ENCODE results near the gene CEP112. TPM values are rescaled to one million over a fixed set of nuclear protein-coding genes. Genes with fewer than 3 reads are reported as not detected.

Gene CEP112
- total RNA-seq, 6 experiments from 2014 or later, result 5.3 to 7.7 (median 6.9) TPM

DNA sequence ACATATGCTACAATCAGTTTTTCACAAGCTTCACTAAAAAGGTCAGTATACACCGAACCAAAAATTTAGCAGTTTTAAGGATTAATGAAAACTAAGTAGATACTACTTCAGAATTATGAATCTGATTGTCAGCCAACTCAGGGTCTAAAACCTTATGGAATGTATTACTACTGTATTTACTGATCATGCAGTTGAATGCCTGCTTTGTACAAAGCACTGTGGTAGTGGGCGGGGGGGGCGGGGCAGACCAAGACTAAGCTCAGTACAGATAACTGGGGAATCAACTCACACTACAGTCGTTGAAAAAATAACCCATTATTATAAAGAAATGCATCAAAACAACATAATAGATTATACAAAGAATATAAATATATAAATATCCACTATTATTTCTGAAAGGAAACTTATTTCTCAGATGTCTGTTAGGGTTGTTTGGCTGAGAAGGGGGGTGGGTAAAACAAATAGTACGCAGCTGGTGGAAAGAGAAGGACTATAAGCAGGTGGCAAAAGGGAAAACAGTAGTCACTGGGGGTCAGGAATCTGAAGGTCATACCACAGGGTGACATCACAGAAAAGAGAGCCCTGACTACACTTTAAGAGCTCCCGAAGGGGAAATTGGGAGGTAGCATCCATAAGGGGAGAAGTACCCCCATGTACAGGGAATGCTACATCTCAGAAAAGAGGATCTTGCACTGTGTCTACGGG lies 521.1 kb downstream of the CEP112 start:
- no peak for DNase-seq
- TF ChIP-seq, protein P1, sequence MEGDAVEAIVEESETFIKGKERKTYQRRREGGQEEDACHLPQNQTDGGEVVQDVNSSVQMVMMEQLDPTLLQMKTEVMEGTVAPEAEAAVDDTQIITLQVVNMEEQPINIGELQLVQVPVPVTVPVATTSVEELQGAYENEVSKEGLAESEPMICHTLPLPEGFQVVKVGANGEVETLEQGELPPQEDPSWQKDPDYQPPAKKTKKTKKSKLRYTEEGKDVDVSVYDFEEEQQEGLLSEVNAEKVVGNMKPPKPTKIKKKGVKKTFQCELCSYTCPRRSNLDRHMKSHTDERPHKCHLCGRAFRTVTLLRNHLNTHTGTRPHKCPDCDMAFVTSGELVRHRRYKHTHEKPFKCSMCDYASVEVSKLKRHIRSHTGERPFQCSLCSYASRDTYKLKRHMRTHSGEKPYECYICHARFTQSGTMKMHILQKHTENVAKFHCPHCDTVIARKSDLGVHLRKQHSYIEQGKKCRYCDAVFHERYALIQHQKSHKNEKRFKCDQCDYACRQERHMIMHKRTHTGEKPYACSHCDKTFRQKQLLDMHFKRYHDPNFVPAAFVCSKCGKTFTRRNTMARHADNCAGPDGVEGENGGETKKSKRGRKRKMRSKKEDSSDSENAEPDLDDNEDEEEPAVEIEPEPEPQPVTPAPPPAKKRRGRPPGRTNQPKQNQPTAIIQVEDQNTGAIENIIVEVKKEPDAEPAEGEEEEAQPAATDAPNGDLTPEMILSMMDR (IDR thresholded peaks at IDR 0.05), result no peak
- Mint-ChIP-seq H3K4me1 (ENCODE audit: low read depth) (no peaks in the 10 kb centered on the region), H3K9me3 (no peaks in the 10 kb centered on the region), H3K4me3 (no peak overlapping the region), H3K36me3 (ENCODE audit: low read depth) (no peaks in the 10 kb centered on the region), H3K27ac (no peak overlapping the region), H3K27me3 (ENCODE audit: insufficient read depth) (no peaks in the 10 kb centered on the region; the same call in 1 of the 2 replicates)

DNA sequence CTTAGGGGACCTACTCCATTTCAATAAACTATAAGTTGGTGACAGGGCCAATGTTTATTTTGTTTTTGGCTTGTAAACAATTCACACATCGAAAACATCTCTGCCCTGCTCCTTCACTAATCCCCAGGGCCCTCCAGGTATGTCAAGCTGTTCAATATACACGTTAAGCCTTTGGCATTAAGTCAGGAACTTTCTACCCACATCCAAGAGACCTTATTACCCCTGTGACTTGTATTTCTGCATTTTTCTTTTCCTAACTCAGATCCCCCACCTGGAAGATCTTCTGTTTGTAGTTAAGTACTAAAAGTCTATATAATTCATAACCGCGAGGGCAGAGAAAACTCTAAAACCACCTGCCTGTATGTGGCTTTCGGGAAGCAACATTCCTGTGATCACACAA lies 523.7 kb downstream of the CEP112 start:
- Mint-ChIP-seq H3K4me1 (ENCODE audit: low read depth) (no peaks in the 10 kb centered on the region), H3K36me3 (ENCODE audit: low read depth) (no peaks in the 10 kb centered on the region; the same call in 1 of the 2 replicates), H3K9me3 (no peaks in the 10 kb centered on the region), H3K27me3 (ENCODE audit: insufficient read depth) (peaks cover 1% of the 10 kb centered on the region), H3K4me3 (no peak overlapping the region), H3K27ac (no peak overlapping the region)
- no peak for DNase-seq
- TF ChIP-seq, protein P1 (IDR thresholded peaks at IDR 0.05), result no peak

DNA sequence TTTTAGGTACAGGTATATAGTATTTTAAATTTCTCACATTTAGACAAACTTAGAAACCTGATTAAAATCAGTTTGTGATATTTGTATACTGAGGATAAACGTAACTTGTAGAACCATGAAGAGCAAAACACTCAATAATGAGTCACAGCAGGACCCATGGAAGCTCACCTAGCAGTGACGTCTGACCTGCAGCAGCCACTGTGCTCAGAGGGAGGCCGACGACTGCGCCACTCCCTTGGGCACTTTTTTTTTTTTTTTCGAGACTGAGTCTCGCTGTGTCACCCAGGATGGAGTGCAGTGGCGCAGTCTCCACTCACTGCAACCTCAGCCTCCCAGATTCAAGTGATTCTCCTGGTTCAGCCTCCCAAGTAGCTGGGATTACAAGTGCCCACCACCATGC lies 524.3 kb downstream of the CEP112 start:
- no peaks in the 10 kb centered on the region; the same call in 1 of the 2 replicates for H3K36me3 Mint-ChIP-seq (ENCODE audit: low read depth)

DNA sequence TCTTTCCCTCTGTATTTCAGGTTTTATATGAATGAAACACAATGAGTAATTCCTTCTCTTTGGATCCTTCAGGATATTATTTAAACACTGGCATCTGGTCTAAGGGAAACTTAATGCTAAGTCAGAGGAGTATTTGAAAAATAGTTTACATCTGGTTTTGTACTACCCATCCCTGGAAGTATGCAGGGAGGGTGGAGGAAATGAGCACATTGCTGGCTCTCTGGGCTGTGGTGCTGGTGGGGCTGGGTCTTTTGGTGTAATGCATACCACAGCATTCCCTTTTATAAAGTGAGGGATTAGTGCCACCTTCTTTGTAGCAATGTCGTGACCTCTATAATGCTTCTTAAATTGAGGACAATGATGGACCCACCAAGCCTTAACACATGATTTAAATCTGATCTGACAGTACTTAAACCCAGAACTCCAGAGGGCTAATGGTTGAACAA lies 525.0 kb downstream of the CEP112 start:
- H3K27ac Mint-ChIP-seq, result no peak overlapping the region
- TF ChIP-seq, protein P1 (IDR thresholded peaks at IDR 0.05), result no peak

More for the DNA sequence above, 524.3 kb downstream of the CEP112 start:
- no peak for DNase-seq
- TF ChIP-seq, protein P1 (IDR thresholded peaks at IDR 0.05), result no peak
- H3K4me3 Mint-ChIP-seq, result no peak overlapping the region
- H3K4me1 Mint-ChIP-seq (ENCODE audit: low read depth), result no peaks in the 10 kb centered on the region
- H3K27ac Mint-ChIP-seq, result no peak overlapping the region
- H3K27me3 Mint-ChIP-seq (ENCODE audit: insufficient read depth), result peaks cover 1% of the 10 kb centered on the region
- H3K9me3 Mint-ChIP-seq, result no peaks in the 10 kb centered on the region

DNA sequence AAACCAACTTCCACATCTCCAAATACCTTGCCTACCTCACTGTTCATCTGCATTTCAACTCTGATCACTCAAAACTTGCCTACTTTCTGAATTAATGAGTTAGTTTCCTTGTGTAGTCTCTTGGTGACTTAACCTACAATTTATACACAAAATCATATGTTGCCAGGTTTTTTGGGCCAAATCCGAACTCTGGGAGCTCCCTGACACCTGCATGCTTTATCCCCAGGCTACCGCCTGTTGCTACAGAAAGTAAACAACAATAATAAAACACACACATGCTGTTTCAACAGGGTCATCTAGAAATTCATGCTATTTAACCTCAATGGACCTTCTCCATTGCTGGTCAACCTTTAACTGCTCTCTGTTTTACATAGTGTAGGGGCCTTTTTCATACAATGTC lies 526.0 kb downstream of the CEP112 start:
- no peaks in the 10 kb centered on the region for H3K9me3 Mint-ChIP-seq
- peaks cover 5% of the 10 kb centered on the region for H3K4me1 Mint-ChIP-seq (ENCODE audit: low read depth)
- DNase-seq, result no peak
- no peak overlapping the region for H3K4me3 Mint-ChIP-seq
- TF ChIP-seq, protein P1 (IDR thresholded peaks at IDR 0.05), result no peak
- H3K27ac Mint-ChIP-seq, result no peak overlapping the region
- peaks cover 1% of the 10 kb centered on the region for H3K27me3 Mint-ChIP-seq (ENCODE audit: insufficient read depth)
- H3K36me3 Mint-ChIP-seq (ENCODE audit: low read depth), result peaks cover under 1% of the 10 kb centered on the region; the same call in 1 of the 2 replicates

More for the DNA sequence above, 525.0 kb downstream of the CEP112 start:
- no peaks in the 10 kb centered on the region; the same call in 1 of the 2 replicates for H3K4me1 Mint-ChIP-seq (ENCODE audit: low read depth)
- no peaks in the 10 kb centered on the region for H3K9me3 Mint-ChIP-seq
- H3K36me3 Mint-ChIP-seq (ENCODE audit: low read depth), result no peaks in the 10 kb centered on the region; the same call in 1 of the 2 replicates
- no peak for DNase-seq
- no peak overlapping the region for H3K4me3 Mint-ChIP-seq
- peaks cover 1% of the 10 kb centered on the region for H3K27me3 Mint-ChIP-seq (ENCODE audit: insufficient read depth)

All from HFFc6 (cell line).